Common myeloid progenitor, CD34-positive (primary cell): ENCODE results near the gene FGF1.
"Not testable (repeated sequence)": the region's sequence is repeated elsewhere in the genome, so short reads cannot be mapped to it uniquely, and the experiment has no call there.

Source experiments
- CTCF ChIA-PET: fragments of 350-600 bp; sonication (Branson Sonifier 250); formaldehyde crosslinking; loops from one replicate; lab custom pipeline; 2021; ENCODE audit warnings: antibody characterized with exemption; lab: Charles Lee
- POLR2A ChIA-PET: fragments of 350-600 bp; sonication (Branson Sonifier 250); formaldehyde crosslinking; loops from one replicate; lab custom pipeline; 2021; ENCODE audit warnings: antibody characterized with exemption; lab: Charles Lee
- DNase-seq, 3 donors: peaks; one replicate each; pipeline versions ENCODE4 v3.0.0 to v3.0.0-alpha.2; 2013
- H3K27ac ChIP-seq, 2 experiments: 1 replicate in 1 of 2; 2 replicates in 1 of 2; pipeline ENCODE4 v1.7.0; 2013; ENCODE audit warnings: inconsistent platforms in 2 of 2, low read length in 2 of 2, mild to moderate bottlenecking in 2 of 2, low read depth in 1 of 2, moderate library complexity in 1 of 2; ENCODE audit not compliant: severe bottlenecking in 2 of 2, insufficient read depth in 1 of 2, poor library complexity in 1 of 2
- H3K27me3 ChIP-seq, 5 experiments: replicated peaks in 2 of 5; 1 replicate in 3 of 5; 2 replicates in 2 of 5; pipeline versions ENCODE4 v1.6.1 to v1.7.0; 2013; ENCODE audit warnings: low read length in 4 of 5, mild to moderate bottlenecking in 2 of 5, moderate library complexity in 2 of 5, inconsistent platforms in 1 of 5; ENCODE audit not compliant: insufficient read depth in 5 of 5, control insufficient read depth in 4 of 5
- H3K36me3 ChIP-seq, 4 experiments: 1 replicate in 2 of 4; 2 replicates in 2 of 4; pipeline versions ENCODE4 v1.6.1 to v1.7.0; 2013; ENCODE audit warnings: low read length in 3 of 4, control low read depth in 1 of 4, mild to moderate bottlenecking in 1 of 4; ENCODE audit not compliant: control insufficient read depth in 4 of 4, insufficient read depth in 4 of 4
- H3K4me1 ChIP-seq, 4 experiments: 1 replicate in 3 of 4; 2 replicates in 1 of 4; pipeline versions ENCODE4 v1.6.1 to v1.7.1; 2013; ENCODE audit warnings: low read length in 3 of 4, mild to moderate bottlenecking in 3 of 4, control low read depth in 1 of 4, inconsistent platforms in 1 of 4, moderate library complexity in 1 of 4; ENCODE audit not compliant: control insufficient read depth in 4 of 4, insufficient read depth in 4 of 4; ENCODE audit errors: control extremely low read depth in 1 of 4
- H3K4me3 ChIP-seq, 7 experiments: 1 replicate in 4 of 7; 2 replicates in 3 of 7; pipeline versions ENCODE4 v1.5.1 to v1.7.0; 2013; ENCODE audit warnings: mild to moderate bottlenecking in 7 of 7, low read length in 6 of 7, moderate library complexity in 6 of 7, inconsistent platforms in 2 of 7, low read depth in 2 of 7, control low read depth in 1 of 7; ENCODE audit not compliant: insufficient read depth in 4 of 7, control insufficient read depth in 1 of 7; ENCODE audit errors: extremely low read depth in 1 of 7
- H3K9me3 ChIP-seq, 5 experiments: 1 replicate in 4 of 5; 2 replicates in 1 of 5; pipeline versions ENCODE4 v1.6.1 to v1.7.1; 2013; ENCODE audit warnings: low read length in 4 of 5, mild to moderate bottlenecking in 2 of 5, inconsistent platforms in 1 of 5, low read depth in 1 of 5, moderate library complexity in 1 of 5; ENCODE audit not compliant: control insufficient read depth in 4 of 5, insufficient read depth in 2 of 5; ENCODE audit errors: control extremely low read depth in 1 of 5
- WGBS: methylation state at CpG from one replicate; pipeline ENCODE4 v1.1.5; 2013; ENCODE audit not compliant: insufficient coverage; 5-methylcytosine and 5-hydroxymethylcytosine counted together

FGF1 gene

DNA sequence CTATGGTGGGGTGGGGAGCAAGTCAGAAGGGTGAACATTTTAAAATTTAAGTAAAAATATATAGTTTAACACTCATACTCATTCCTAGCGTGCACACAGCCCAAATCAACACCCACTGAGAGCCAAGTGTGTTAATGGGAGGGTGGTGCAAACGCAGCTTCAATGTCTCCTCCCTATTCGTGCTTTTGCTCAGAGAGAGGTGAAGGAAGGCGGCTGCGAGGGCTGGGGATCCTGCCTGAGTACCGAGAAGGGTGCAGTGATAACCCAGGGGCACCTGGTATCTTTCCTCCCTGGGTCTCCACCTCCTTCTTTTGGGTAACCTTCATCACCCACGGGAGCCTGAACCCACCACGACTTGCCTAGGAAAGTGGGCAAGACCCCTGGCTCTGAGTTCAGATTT lies 35.0 kb downstream of the FGF1 start:
- no peaks in the 10 kb centered on the region for H3K4me1 ChIP-seq
- DNase-seq, result no peak
- POLR2A ChIA-PET, result no interaction called here
- H3K9me3 ChIP-seq, result no peaks in the 10 kb centered on the region
- H3K4me3 ChIP-seq, result no peak overlapping the region
- no peak overlapping the region for H3K27ac ChIP-seq
- H3K36me3 ChIP-seq, result no peaks in the 10 kb centered on the region
- 100% methylated on average over 4 of the region's 8 CpGs for WGBS
- H3K27me3 ChIP-seq, result peaks cover 0 to 8% (median 3%) of the 10 kb centered on the region in 5 experiments
- CTCF ChIA-PET, result interaction anchor here (0.9 to 1.8 kb wide), 4 partner anchors 24 to 65 kb away, joined by 3 to 5 read pairs (median 3); no protein-coding TSS in a partner anchor

- ChIA-PET CTCF (interaction anchor here (1.0 kb wide), 1 partner anchor 24 kb away, joined by 3 read pairs; no protein-coding TSS in a partner anchor), POLR2A (interaction anchor here (0.8 kb wide), 1 partner anchor 9 kb away, joined by 3 read pairs; no protein-coding TSS in a partner anchor)
- Histone ChIP-seq H3K4me3 (no peak overlapping the region), H3K4me1 (no peaks in the 10 kb centered on the region), H3K9me3 (no peaks in the 10 kb centered on the region), H3K27ac (no peak overlapping the region), H3K36me3 (no peaks in the 10 kb centered on the region), H3K27me3 (peaks cover 0 to 3% (median 2%) of the 10 kb centered on the region in 5 experiments)
- 88% methylated on average over 3 of the region's 3 CpGs for WGBS
- no peak for DNase-seq
Observed at GRCh38 chr5:142650060-142650459, 35.8 kb downstream of the FGF1 start.

DNA sequence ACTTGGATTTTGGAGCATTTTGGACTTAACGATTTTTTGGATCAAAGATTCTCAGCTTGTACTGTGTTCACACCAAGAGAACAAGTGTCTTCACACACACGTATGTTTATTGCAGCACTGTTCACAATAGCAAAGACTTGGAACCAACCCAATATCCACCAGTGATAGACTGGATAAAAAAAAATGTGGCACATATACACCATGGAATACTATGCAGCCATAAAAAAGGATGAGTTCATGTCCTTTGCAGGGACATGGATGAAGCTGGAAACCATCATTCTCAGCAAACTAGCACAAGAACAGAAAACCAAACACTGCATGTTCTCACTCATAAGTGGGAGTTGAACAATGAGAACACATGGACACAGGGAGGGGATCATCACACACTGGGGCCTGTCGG lies 37.8 kb downstream of the FGF1 start:
- H3K27ac ChIP-seq, H3K36me3 ChIP-seq, DNase-seq, H3K27me3 ChIP-seq, H3K4me1 ChIP-seq, H3K4me3 ChIP-seq, CTCF ChIA-PET, H3K9me3 ChIP-seq, POLR2A ChIA-PET: not testable (repeated sequence)
- 100% methylated on average over 2 of the region's 3 CpGs for WGBS

- no peak overlapping the region for H3K27ac ChIP-seq
Observed at GRCh38 chr5:142645456-142645855, 40.4 kb downstream of the FGF1 start.

DNA sequence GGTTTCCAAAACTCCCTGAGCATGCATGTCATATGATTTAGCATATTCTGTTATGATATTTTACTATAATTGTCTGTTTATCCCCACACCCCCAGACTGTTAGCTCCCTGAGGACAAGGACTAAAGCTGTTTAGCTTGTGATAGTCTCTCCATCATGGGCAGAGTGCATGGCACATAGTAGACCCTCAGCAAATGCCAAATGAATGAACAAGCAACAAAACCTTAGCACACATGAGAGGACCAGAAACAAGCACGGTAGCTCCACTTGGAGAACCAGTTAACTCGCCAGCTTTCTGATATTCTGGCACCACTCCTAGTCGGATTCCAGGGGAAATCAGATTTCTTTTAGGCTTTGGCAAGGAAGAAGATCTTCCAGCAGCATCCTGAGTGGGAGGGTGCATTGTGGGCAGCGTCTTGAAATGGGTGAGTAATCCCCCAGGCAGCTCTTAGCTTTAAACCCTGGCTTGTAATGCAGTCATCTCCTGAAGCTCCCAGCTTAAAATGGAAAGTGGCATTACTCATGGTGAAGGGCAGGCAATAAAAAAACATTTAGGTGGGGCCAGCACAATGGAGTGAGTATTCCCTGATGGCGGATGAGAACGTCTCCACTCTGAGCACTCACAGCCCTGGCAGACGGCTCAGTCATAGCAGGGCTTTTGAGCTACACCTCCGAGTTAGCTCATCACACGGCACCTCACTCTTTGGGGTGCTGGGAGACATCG lies 41.1 kb downstream of the FGF1 start:
- no peak for DNase-seq
- H3K9me3 ChIP-seq, result no peaks in the 10 kb centered on the region
- 95% methylated on average over 9 of the region's 10 CpGs for WGBS
- H3K4me1 ChIP-seq, result no peaks in the 10 kb centered on the region
- POLR2A ChIA-PET, result no interaction called here
- CTCF ChIA-PET, result interaction anchor here (0.8 to 6.2 kb wide), 5 partner anchors 10 to 54 kb away, joined by 3 to 36 read pairs (median 4); no protein-coding TSS in a partner anchor
- H3K27ac ChIP-seq, result no peak overlapping the region
- no peaks in the 10 kb centered on the region for H3K36me3 ChIP-seq
- H3K4me3 ChIP-seq, result no peak overlapping the region
- peaks cover 0 to 4% (median 0%) of the 10 kb centered on the region in 5 experiments for H3K27me3 ChIP-seq

More at GRCh38 chr5:142645456-142645855, 40.4 kb downstream of the FGF1 start:
- WGBS, result 62% methylated on average over 1 of the region's 1 CpG
- CTCF ChIA-PET, result interaction anchor here (0.9 to 6.2 kb wide), 4 partner anchors 9 to 54 kb away, joined by 3 to 36 read pairs (median 4); no protein-coding TSS in a partner anchor
- POLR2A ChIA-PET, result no interaction called here
- H3K27me3 ChIP-seq, result peaks cover 0 to 4% (median 0%) of the 10 kb centered on the region in 5 experiments
- H3K4me3 ChIP-seq, result no peak overlapping the region
- no peaks in the 10 kb centered on the region for H3K4me1 ChIP-seq
- no peaks in the 10 kb centered on the region for H3K36me3 ChIP-seq
- H3K9me3 ChIP-seq, result no peaks in the 10 kb centered on the region
- no peak for DNase-seq

DNA sequence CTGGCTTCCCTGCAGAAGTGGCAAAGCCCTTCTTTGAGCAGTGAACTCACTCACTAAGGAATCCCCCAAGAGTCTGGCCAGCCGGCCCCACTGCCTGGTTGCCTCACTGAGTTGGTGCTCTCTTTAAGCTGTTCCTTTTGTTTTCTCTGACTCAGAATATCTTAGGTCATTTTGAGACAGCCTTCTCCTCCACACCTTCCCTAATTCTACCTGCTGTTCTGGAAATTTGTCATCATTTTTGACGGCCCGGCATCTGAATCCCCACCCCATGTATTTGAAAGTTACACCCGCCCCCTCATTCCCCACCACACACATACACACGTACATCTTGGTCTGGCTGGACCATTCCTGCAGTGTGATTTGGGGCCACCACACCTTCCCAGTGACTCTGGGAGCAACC lies 41.8 kb downstream of the FGF1 start:
- no peaks in the 10 kb centered on the region for H3K36me3 ChIP-seq
- no peaks in the 10 kb centered on the region for H3K9me3 ChIP-seq
- no peak overlapping the region for H3K4me3 ChIP-seq
- H3K27ac ChIP-seq, result no peak overlapping the region
- WGBS, result 92% methylated on average over 3 of the region's 5 CpGs
- ChIA-PET CTCF (interaction anchor here (6.2 kb wide), 1 partner anchor 11 kb away, joined by 36 read pairs; no protein-coding TSS in a partner anchor), POLR2A (no interaction called here)
- DNase-seq, result no peak
- peaks cover 0 to 4% (median 0%) of the 10 kb centered on the region in 5 experiments for H3K27me3 ChIP-seq
- no peaks in the 10 kb centered on the region for H3K4me1 ChIP-seq

- ChIA-PET CTCF (interaction anchor here (0.5 to 6.2 kb wide), 3 partner anchors 11 to 321 kb away, joined by 3 to 36 read pairs (median 5); no protein-coding TSS in a partner anchor), POLR2A (no interaction called here)
- no peak for DNase-seq
- Histone ChIP-seq H3K27ac (no peak overlapping the region), H3K4me1 (no peaks in the 10 kb centered on the region), H3K4me3 (no peak overlapping the region), H3K27me3 (peaks cover 0 to 4% (median 0%) of the 10 kb centered on the region in 5 experiments), H3K36me3 (no peaks in the 10 kb centered on the region), H3K9me3 (no peaks in the 10 kb centered on the region)
- WGBS, result 97% methylated on average over 4 of the region's 5 CpGs
Observed at GRCh38 chr5:142643634-142644033, 42.3 kb downstream of the FGF1 start.
